ENCODE data around the gene FAM170B. TPM values are rescaled to one million over a fixed set of nuclear protein-coding genes. Genes with fewer than 3 reads are reported as not detected.

FAM170B gene
- total and polyA plus RNA-seq, 9 of the 15 experiments (the other 6 are each of a cell fraction or from before 2014, with no cell fraction given), result 0.11 to 0.21 TPM; not detected in 7

GRCh38 chr10:49165821-49166483 is 32.1 kb upstream of the FAM170B start (continued):
- TF ChIP-seq CREB3L1 (IDR thresholded peaks at IDR 0.05; ENCODE audit: borderline replicate concordance, low read depth), result peak; percentile 38; the same call in 1 of the 2 replicates
- no peak for TF ChIP-seq ZFPM2 (CRISPR knock-in tag; IDR thresholded peaks at IDR 0.05)
- TF ChIP-seq ZNF24 (IDR thresholded peaks at IDR 0.05), result peak; percentile 34; the same call in 1 of the 2 replicates
- peak; percentile 84; the same call in 1 of the 2 replicates for TF ChIP-seq ZNF583 (CRISPR knock-in tag; IDR thresholded peaks at IDR 0.05)
- TF ChIP-seq DEAF1 (CRISPR knock-in tag; IDR thresholded peaks at IDR 0.05), result 0 out of 2 replicates have a peak, but pooled peaks have one; percentile 15
- no peak for TF ChIP-seq SMC3 (conservative IDR thresholded peaks at IDR 0.05; ENCODE audit: insufficient read depth, low read depth, low read length)
- TF ChIP-seq BCOR (IDR thresholded peaks at IDR 0.05), result peak; percentile 47; the same call in 1 of the 2 replicates
- TF ChIP-seq HDAC8 (tag; IDR thresholded peaks at IDR 0.05), result no peak
- TF ChIP-seq MTA1 (IDR thresholded peaks at IDR 0.05; ENCODE audit: borderline replicate concordance), result peak; percentile 66; the same call in 1 of the 2 replicates
- TF ChIP-seq L3MBTL2 (IDR thresholded peaks at IDR 0.05), result peak; percentile 60; the same call in 1 of the 2 replicates
- 0 out of 2 replicates have a peak, but pooled peaks have one; percentile 13 for TF ChIP-seq BCL6 (CRISPR knock-in tag; IDR thresholded peaks at IDR 0.05)
- TF ChIP-seq MNT (conservative IDR thresholded peaks at IDR 0.05), result peak in 1 of 2 experiments; percentile 63; a peak in 1 of 4 replicates
- peak; percentile 87 for TF ChIP-seq JUND (IDR thresholded peaks at IDR 0.05; ENCODE audit: borderline replicate concordance, low read depth, low read length)
- TF ChIP-seq JUND (tag; IDR thresholded peaks at IDR 0.05; ENCODE audit: borderline replicate concordance, low read depth, low read length), result peak; percentile 86; the same call in 1 of the 3 replicates
- peak; percentile 60 to 75; a peak in 3 of 4 replicates for TF ChIP-seq TRIM24 (IDR thresholded peaks at IDR 0.05)
- peak; percentile 80 for TF ChIP-seq EP400 (IDR thresholded peaks at IDR 0.05)
- TF ChIP-seq NELFE (IDR thresholded peaks at IDR 0.05; ENCODE audit: insufficient read depth, insufficient read length), result no peak
- peak; percentile 45 to 67; a peak in 3 of 4 replicates for TF ChIP-seq MAZ (CRISPR knock-in tag; conservative IDR thresholded peaks at IDR 0.05 in 1 of 2, IDR thresholded peaks at IDR 0.05 in 1 of 2)
- TF ChIP-seq PRPF4 (IDR thresholded peaks at IDR 0.05; ENCODE audit: insufficient read depth, low read depth, low read length, poor library complexity, severe bottlenecking), result no peak
- peak; percentile 92 to 96 for TF ChIP-seq KDM1A (IDR thresholded peaks at IDR 0.05)
- no peak for TF ChIP-seq RBM34 (IDR thresholded peaks at IDR 0.05; ENCODE audit: borderline replicate concordance, insufficient read depth, low read length)
- TF ChIP-seq CREM (IDR thresholded peaks at IDR 0.05; ENCODE audit: low read depth), result peak; percentile 75
- peak; percentile 52 for TF ChIP-seq TAF1 (IDR thresholded peaks at IDR 0.05; ENCODE audit: control insufficient read depth, extremely low read depth, insufficient read depth, low read length, severe bottlenecking)
- 0 out of 2 replicates have a peak, but pooled peaks have one; percentile 29 for TF ChIP-seq FOXP1 (CRISPR knock-in tag; IDR thresholded peaks at IDR 0.05)
- peak; percentile 75; the same call in 1 of the 2 replicates for TF ChIP-seq SMAD3 (CRISPR knock-in tag; conservative IDR thresholded peaks at IDR 0.05)

Data from K562 (cell line).